ENCODE measurements around the gene ANO3. TPM values are rescaled to one million over a fixed set of nuclear protein-coding genes. Genes with fewer than 3 reads are reported as not detected.

The ANO3 gene
- total RNA-seq, 1 donor from 2014 or later = not detected

DNA sequence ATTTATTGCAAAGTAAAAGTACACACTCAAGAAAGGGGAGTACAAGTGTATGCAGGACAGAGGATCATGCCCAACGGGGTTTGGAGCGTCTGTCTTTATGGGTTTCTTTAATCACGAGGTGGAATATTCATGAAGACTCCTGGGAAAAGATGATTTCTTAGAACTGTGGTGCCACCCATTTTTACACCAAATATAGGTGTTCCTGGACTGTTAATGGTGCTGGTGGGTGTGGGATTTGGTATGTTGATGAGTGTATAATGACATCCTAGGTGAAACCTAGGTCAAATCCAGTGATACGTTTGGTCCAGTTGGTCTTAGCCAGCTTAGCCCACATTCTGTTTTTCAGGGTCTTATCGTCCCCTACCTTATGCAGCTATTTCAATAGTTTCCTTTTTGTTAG lies 21.1 kb downstream of the ANO3 start:
- DNase-seq (ENCODE audit: low read depth in 2 of 2) = no peak

- DNase-seq (ENCODE audit: low read depth in 2 of 2) = no peak
These were observed 27.1 kb downstream of the ANO3 start for GRCh38 chr11:26359055-26359454.

- DNase-seq (ENCODE audit: low read depth in 2 of 2) = no peak
These were observed 33.4 kb downstream of the ANO3 start for GRCh38 chr11:26365284-26365683.

DNA sequence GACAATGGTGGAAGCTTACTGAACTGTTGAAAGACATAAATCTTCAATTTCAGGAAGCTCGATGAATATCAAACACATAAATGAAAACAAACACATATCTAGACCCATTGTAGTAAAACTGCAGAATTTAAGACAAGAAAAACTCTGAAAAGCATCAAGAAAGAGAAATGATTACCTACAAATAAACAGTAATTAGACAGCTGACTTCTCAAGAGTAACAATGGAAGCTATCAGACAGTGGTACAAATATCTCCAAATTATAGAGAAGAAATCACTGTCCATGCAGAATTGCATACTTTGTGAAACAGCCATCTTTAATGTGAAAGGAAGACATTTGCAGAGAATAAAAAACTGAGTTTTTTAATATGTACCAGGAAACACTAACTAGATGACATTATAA lies 45.7 kb downstream of the ANO3 start:
- no peak for DNase-seq (ENCODE audit: low read depth in 2 of 2)

- no peak for DNase-seq (ENCODE audit: low read depth in 2 of 2)
These were observed 67.4 kb downstream of the ANO3 start for GRCh38 chr11:26399336-26399735.

GRCh38 chr11:26410706-26411366 lies 78.9 kb downstream of the ANO3 start:
- no peak for DNase-seq (ENCODE audit: low read depth in 2 of 2)

DNA sequence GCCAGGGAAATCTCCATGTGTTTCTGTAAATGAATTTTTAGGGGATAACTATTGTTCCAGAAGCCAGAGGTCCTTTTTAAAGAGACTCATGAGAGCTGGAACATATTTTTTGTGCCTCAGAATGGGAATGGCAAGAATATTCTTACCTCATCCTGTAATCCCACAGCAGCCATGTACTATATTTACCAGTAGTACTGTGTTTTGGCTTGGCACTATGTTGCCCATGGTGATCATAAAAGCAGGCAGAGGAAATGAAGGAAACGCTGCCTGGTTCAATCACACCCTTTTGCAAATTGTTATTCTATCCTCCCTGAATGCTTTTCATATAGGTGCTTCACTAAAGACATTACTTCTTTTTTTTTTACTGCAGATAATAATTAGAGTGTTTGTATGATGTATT lies 81.0 kb downstream of the ANO3 start:
- DNase-seq (ENCODE audit: low read depth in 2 of 2) = no peak

- no peak for DNase-seq (ENCODE audit: low read depth in 2 of 2)
These were observed 86.5 kb downstream of the ANO3 start for GRCh38 chr11:26418386-26418912.

DNA sequence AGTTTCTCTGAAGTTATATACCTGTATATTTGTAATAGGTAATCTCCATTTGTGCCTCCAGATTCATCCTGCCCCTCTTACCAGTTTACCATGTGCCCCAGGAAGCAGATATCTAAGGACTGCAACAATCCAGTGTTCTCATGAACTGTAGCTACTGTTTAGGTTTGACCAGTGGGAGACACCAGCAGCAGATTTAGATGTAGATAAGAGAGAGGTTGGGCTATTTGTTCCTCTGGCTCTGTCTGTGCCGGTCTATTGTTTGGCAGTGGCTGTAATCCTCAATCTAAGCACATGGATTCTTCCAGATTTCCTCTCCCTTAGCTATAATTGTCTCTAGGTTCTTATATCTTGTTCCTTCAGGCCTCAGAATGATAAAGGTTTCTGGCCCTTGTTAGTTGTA lies 88.4 kb downstream of the ANO3 start:
- no peak for DNase-seq (ENCODE audit: low read depth in 2 of 2)

- DNase-seq (ENCODE audit: low read depth in 2 of 2) = no peak
These were observed 92.3 kb downstream of the ANO3 start for GRCh38 chr11:26424255-26424654.

DNA sequence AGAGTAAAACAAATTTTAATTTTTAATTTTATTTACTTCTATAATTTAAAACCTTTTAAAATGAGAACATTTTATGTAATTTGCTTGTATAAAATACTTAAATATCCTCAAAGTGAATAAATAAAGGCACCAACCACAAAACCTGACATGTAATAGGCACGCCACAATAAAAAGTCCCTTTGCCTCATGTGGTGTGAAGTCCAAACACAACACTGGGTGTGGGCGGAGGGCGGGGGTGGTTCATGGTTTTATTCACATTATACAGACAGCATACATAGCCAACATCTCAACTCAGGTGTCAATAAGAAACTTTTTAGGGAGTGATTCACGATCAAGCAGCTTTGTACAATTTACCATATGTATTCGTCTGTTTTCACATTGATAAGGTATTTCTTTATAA lies 107.9 kb downstream of the ANO3 start:
- DNase-seq (ENCODE audit: low read depth in 2 of 2) = no peak

DNA sequence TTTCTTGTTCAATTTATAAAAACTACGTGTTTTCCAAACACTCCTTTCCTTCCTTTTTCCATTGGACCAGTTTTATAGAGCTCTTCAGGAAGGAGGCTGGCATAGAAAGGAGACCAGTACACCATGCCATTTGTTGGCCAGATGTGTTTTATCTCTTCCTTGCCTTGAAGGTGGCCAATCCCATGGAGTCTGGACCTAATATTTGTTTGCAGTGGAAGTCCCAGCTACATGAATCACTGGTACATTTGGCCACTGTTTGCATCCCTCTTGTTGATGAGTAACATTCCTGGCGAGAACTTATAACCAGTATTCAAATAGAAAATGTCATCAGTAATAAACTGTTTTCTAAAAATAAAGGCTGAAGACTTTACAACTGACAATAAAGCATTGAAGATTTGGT lies 110.2 kb downstream of the ANO3 start:
- no peak for DNase-seq (ENCODE audit: low read depth in 2 of 2)

DNA sequence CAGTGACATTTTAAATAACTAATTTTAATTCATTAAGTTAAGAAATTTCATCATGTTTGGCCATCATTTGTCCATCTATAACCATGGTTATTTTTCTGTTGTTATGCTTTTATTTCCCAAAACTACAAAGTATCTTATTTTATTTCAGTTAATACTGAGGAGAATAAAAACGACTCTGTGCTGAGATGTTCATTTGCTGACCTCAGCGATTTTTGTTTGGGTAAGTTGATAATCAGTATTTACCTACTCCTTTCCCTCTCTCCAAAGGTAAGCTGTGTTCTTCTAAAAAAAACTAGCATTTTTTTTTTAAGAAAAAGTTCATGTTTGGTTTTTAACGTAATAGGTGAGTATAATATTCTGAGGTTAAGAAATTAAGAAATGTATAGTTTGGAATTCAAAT lies 111.7 kb downstream of the ANO3 start:
- no peak for DNase-seq (ENCODE audit: low read depth in 2 of 2)

DNA sequence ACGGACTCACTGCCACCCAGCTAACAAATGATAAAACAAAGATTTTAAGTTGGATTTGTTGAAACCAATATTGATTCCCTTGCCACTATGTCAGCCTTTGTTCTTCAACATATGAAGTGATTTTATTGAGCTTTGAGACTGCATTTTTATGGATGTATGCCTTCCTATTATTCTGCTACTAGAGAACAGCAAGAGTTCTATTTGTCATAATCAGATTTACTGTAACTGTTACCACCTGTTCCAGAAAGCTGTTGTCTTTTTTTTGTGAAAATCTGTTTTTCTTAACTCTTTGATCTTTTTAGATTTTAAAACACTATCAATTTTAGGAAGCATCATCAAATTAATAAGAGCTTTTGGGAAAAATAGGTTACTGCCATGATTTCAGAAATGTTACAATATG lies 125.7 kb downstream of the ANO3 start:
- DNase-seq (ENCODE audit: low read depth in 2 of 2) = no peak

GRCh38 chr11:26465274-26465673 lies 133.3 kb downstream of the ANO3 start:
- no peak for DNase-seq (ENCODE audit: low read depth in 2 of 2)

- DNase-seq (ENCODE audit: low read depth in 2 of 2) = no peak
These were observed 135.6 kb downstream of the ANO3 start for GRCh38 chr11:26467506-26467905.

DNA sequence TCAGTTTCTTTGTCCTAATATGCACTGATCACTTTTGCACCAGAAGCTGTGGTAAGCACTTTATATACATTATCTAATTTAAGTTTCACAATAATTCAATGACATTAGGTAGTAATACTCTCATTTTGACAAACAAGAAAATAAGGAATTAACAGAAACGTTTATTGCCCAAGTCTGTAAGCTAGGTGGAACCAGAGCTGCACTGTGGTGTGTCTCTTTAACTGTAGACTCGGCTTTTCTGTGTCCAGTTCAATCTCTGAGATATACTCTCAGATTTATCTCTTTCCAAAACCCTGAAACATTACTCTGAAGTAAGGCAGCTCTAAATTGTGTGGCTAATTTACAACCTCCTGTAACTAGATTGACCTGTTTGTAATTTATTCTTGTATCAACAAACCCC lies 139.1 kb downstream of the ANO3 start:
- DNase-seq (ENCODE audit: low read depth in 2 of 2) = no peak

DNA sequence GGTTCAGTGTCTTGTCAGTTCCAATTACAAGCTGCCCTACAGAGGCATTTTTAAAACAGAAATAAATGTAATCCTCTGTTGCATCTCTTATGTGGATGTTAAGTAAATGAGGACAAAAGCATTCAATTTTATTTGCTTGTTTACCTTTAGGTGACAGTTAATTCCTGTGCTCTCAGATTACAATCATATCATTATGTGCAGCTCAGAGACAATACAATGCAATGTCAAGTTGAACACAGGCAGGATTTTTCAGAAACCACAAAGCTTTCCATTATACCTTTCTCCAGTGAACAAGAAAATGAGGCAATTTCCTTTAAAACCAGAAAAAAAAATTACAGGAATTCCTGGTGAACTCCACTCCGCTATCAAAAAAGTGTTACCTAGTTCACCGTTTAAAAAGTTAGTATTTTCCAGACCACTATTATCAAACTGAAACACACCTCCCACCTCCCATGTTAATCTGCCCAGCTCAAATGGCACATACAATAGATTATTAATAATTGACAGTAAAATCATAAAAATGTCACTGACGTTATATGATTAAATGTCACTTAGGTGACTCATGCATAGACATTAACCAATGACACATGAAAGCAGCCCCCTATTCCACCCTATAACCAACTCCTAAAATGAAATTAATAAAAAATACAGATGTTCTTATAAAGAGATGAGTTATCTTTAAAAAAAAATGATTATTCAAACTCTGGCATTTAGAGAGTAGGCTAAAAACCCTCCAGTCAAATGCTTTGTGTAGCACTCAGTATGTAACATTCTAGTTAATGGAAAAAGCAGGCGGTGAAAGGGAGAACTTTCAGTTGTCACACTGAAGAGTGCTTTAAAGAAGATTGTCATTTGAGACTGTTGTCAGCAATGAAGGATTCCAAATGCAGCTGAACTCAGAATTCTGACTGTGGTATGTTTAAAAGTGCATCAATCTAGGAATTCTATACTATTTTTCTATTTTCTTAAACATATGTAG lies 141.6 kb downstream of the ANO3 start:
- DNase-seq (ENCODE audit: low read depth in 2 of 2) = no peak

DNA sequence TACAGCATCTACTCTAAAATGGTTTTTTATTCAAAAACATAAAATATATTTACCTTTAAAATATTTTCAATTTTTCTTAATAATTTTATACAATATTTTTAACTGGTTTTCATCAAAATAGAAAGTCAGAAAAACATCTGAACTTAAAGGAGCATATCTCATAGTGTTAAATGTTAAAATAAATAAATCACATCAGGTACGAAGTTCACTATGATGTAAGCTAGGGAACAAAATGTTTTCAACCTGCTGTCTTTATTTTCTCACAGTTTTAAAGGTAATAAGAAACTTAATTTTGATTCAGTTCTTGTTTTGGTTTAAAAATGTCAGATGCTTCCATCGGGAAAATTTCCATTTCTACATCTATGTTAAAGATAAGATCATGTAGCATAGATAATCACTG lies 142.5 kb downstream of the ANO3 start:
- no peak for DNase-seq (ENCODE audit: low read depth in 2 of 2)

DNA sequence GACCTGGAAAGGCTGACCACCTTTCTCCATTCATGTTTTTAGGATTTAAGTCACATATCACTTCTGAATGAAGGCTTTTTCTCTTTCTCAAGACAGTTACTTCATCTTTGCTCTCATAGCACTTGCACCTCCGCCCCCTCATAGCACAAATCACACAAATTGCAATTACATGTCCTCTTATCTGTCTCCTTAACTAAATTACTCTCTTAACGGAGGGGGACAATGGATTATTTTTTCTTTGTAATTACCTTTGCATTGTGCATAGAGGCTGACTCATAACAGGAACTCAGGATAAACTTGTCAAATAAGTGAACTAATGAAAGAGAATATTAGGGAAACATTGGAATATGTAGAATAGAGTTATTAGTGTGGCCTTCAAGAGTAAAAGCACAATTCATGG lies 145.5 kb downstream of the ANO3 start:
- no peak for DNase-seq (ENCODE audit: low read depth in 2 of 2)

DNA sequence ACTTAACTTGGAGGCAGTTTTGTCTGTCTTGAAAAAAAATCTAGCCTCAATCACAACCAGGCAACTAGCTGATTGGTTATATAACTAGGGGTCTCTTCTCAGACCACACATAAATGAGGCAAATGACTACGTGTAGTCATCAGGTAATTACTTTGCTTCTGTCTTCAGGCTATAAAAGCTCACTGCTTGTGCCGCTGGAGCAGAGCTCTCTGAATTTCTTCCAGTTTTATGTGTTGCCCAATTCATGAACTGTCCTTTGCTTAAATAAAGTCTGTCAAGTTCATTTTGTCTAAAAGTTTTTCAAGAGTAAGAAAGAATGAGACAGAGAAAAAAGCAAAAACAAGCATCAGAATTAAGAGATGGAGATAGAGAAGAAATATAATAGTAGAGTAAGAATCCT lies 146.8 kb downstream of the ANO3 start:
- no peak for DNase-seq (ENCODE audit: low read depth in 2 of 2)

- DNase-seq (ENCODE audit: low read depth in 2 of 2) = no peak
These were observed 148.1 kb downstream of the ANO3 start for GRCh38 chr11:26480041-26480440.

DNA sequence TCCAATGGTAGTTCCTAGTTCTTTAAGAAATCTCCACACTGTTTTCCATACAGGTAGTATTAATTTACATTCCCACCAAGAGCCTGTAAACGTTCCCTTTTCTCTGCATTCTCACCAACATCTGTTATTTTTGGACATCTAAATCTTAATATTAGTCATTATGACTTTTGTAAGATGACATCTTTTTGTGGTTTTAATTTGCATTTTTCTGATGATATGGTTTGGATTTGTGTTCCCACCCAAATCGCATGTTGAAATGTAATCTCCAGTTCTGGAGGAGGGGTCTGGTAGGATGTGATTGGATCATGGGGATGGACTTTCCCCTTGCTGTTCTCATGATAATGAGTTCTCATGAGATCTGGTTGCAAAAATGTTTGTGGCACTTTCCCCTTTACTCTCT lies 151.2 kb downstream of the ANO3 start:
- no peak for DNase-seq (ENCODE audit: low read depth in 2 of 2)
